Stimulated activated CD4-positive, alpha-beta T cell treated with anti-CD3 and anti-CD28 coated beads, Interleukin-4, amount 100 ng/mL, for 24 hours (primary cell): ENCODE measurements around the gene TAF8.
"Not testable (repeated sequence)": the region's sequence is repeated elsewhere in the genome, so short reads cannot be mapped to it uniquely, and the experiment has no call there.

ENCODE experiments used
- DNase-seq: peaks from one replicate; pipeline ENCODE4 v3.0.0-alpha.2; 2020

Gene TAF8

DNA sequence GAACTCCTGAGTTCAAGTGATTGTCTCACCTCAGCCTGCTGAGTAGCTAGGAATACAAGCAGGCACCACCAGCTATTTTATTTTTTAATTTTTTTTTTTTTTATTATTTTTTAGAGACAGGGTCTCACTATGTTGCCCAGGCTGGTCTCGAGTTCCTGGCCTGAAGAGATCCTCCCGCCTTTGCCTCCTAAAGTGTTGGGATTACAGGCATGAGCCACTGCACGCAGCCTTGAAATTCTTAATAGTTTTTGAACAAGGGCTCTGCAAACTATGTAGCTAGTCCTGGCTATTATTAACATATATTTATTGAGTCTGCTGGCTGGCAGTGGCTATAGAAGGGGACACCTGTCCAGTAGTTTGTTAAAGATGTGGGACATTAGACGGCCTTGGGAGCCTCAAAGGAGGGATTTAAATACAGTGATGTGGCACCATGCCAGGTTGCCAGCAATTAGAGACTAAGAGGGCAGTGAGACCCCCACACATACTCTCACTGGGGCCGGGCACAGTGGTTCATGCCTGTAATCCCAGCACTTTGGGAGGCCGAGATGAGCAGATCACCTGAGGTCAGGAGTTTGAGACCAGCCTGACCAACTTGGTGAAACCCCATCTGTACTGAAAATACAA is 21.1 kb upstream of the TAF8 start:
- DNase-seq: no peak

GRCh38 chr6:42029881-42030280 is 20.4 kb upstream of the TAF8 start:
- DNase-seq: no peak

DNA sequence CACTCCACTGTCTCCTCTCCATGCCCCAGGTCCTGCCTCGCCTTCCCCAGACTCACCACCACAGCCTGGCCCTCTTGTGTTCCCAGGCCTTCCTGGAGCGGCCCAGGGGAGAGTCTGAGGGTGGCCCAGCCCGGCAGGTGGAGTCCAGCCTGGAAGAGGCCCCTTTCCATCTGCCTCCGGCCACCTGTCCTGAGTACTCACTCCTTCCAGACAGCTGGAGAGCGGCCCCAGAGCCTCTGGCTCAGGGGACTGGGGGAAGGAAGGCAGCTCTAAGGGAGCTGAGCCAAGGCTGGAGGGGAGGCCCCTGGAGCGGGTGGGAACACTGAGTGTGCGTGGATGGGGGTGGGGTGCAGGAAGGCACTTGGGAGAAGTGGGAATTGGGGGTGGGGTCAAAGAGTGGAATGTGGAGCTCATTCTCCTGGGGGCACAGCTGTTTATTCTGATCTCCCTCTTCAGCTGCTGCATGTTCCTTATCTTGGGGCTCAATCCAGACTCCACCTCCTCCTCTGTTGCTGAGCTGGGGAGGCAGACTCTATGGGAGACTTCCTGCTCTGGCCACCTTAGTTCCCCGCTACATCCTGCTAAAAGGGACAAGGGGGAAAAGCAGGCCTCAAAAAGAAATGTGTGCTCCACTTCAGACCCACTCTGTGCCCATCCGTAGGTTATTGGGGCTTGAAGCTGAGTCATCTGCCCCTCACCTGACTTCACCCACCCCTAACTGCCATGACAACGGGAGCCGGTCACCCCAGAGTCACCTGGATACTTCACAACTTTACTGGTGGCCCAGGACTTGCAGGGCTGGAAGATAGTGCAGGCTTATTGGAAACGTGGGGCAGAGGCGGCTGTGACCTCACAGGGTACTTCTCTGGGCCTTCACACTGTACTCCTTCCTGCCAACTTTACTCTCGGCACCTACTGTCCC is 19.5 kb upstream of the TAF8 start:
- peak; percentile 65 for DNase-seq

DNA sequence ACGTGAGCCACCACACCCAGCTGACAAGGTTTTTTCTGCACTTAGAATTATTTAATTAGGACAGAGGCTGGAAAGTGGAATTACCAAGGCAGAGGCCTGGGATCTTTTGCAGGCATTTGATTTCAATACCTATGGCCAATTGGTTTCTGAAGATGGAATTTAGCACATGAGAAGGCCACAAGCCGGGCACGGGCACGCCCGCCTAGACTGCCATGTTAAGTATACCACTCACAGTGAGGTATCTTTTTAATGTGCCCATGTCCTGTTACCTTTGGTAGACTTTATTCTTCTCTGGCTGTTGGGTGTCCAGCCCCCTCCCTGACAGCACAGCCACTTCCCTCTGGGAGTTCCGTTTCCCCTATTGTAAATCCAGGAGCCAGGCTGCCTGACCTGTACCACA is 18.0 kb upstream of the TAF8 start:
- no peak for DNase-seq

GRCh38 chr6:42037669-42038068 is 12.7 kb upstream of the TAF8 start:
- not testable (repeated sequence) for DNase-seq

DNA sequence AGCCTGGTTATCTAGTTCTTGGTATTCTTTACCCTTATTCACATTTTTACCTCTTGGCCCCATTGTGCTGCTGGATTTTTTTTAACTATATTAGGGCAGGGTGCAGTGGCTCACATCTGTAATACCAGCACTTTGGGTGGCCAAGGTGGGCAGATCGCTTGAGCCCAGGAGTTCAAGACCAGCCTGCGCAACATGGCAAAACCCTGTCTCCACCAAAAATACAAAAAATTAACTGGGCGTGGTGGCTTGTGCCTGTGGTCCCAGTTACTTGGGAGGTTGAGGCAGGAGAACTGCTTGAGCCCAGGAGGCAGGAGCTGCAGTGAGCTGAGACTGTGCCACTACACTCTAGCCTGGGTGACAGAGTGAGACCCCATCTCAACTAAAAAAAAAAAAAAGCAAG is 12.2 kb upstream of the TAF8 start:
- no peak for DNase-seq

GRCh38 chr6:42038811-42039408 is 11.4 kb upstream of the TAF8 start:
- DNase-seq: no peak

GRCh38 chr6:42040856-42041480 is 9.4 kb upstream of the TAF8 start:
- no peak for DNase-seq

DNA sequence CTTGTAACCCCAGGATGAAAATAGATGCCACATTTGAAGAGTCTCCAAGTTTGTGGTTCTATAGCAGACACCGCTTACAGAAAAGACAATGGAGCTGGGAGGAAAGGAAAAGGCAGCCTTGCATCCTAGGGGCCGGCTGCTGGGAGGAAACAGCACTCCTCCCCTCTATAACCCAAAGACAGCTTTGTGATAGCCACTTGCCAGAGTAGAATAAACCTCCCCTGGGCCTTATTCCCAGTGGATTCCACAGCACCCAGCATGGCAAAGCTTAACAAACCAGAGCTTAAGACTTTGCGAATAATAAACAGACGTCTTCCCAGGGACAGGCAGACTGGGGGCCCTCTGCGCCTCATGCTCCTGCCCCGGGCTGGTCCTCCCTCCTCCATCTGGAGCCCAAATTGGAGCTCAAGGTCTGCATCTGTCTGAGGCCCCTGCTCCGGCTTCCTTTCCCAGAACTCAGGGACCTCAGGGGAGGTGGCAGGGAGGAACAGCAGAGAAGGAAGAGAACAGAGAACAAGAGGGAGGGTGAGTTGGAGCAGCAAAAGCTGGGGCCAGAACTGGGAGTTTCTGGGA is 8.8 kb upstream of the TAF8 start:
- no peak for DNase-seq

DNA sequence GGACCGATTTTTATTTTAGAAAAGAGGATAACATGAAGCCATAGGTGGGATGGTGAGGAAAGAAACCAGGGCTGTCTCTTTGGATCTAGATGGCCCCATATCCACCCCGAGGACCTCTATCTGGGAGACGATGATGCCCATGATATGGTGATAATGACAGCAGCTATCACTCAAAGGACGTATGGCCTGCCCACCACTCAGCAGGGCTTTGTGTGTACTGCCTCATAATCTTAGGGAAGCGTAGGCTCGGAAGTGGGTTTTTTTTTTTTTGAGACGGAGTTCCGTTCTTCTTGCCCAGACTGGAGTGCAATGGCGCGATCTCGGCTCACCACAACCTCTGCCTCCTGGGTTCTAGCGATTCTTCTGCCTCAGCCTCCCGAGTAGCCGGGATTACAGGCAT is 8.2 kb upstream of the TAF8 start:
- no peak for DNase-seq

DNA sequence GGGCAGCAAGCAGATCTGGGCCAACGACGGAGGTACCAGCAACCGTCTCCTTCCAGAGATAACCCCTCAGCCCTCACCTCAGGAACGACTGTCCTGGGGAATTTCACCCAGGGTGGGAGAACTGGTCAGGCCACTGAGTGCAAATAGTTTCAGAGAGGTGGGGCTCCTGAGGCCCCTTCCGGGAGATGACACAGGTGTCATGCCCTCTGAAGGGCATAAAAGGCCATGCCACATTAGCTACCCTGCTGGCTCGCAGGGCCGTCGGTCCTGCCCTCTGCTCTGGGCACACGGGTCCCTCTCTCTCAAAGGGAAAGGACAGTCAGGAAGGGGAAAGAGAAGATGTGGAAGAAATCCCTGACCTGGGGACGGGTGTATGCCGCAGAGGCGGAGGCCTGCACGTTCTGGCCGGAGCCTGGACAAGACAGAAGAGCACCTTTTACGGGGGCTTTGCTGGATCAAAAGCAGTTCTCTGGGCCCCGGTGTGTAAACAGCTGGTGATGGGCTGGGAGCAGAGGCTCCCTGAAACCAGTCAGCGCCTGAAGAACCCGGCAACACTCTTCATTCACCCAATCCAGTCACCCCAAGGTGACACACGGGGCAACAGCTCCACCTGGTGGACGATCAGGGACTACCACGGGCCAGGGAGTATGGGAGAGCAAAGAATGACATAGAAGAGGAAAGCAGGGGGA is 6.4 kb upstream of the TAF8 start:
- DNase-seq: peak; percentile 95

DNA sequence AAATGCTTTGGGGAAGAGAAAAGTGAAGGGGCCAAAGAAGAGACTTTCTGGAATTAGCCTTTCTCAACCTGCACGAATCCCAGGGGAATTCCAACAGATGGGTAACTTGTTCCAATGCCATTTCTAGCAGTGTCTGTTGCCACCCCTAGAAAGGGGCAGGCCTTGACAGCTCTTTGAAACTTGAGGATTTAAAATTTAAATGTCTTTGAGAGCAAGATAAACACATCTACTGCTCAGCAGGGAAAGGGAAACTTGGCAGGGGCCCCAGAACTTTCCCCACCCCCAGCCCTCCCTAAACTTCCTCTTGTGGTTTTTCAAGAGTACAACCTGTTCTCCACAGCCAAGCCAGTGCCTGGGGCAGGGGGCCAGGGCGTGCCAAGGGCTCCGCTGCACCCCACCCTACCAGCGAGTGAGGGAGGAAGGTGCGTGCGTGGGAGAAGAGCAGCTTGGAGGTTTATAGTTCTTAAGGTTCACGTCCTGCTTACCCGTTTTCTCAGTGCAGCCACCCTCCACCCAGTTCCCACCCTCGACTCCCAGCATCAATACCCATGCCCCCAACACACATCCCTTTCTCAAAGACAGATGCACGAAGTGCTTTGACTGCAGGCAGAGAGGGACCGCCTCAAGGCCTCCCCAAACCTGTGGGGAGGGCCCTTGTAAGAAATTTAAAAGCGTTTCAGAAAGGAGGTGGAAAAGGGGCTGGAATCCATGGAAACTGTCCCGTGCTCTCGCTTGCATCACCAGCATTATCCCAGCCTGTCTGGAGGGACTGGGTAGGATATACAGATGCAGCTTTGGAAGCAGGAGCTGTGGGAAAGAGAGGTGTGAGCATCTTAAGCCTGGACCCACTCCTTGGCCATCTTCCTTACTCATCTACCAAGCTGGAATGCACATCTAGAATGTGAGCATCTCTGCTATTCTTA is 4.5 kb upstream of the TAF8 start:
- DNase-seq: peak; percentile 76

GRCh38 chr6:42046464-42047212 is 3.7 kb upstream of the TAF8 start:
- no peak for DNase-seq

- no peak for DNase-seq
These were observed 3.1 kb upstream of the TAF8 start for GRCh38 chr6:42047213-42047590.

DNA sequence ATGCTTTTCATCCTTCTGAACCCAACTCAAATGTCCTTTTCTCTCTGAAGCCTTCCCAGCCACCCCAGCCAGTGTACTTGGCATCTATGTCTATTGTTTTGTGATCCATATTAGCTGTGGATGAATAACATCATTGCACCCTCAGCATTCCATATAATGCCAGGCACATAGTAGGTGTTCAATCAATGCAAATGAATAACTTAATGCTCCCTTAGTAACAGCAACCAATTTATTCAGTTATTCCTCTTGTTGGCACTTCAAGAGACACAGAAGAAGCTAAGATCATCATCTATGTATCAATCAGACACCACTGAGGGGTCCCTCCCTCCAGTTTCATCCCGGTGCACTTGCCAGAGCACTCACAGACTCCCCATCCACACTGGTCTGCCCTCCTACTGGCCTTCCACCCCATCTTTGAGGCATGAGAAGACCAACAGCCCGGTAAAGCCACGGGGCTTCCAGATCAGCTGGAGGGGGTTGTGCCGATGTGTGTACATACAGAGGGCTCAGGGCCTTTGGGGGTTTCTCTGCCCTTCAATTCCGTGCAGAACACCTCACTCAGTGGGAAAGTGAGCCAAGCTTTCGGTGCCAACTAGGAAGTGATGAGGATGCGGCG is 2.4 kb upstream of the TAF8 start:
- DNase-seq: peak; percentile 24

DNA sequence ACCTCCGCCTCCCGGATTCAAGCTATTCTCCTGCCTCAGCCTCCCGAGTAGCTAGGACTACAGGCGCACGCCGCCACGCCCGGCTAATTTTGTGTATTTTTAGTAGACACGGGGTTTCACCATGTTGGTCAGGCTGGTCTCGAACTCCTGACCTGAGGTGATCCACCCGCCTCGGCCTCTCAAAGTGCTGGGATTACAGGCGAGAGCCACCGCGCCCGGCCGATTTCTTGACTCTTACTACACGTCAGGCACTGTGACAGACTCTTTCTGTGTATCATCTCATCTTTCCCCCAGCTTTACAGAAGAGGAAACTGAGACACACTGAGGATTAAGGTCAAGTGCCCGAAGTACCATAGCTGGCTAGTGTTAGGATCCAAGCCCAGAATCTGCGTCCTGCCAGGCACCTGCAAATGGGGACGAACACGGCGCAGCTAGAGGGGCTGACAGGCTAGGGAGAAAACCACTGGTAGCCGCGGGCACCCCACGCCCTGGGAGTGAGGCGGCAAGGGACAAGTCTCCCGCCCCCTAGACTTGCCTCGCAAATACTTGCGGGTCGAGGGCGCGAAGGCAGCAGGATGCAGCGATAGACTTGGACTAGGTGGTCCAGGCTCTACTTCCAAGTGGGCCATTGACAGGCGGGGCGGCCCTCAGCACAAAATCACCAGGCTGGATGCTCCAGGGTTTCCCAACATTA is 1.1 kb upstream of the TAF8 start:
- peak; percentile 22 for DNase-seq

DNA sequence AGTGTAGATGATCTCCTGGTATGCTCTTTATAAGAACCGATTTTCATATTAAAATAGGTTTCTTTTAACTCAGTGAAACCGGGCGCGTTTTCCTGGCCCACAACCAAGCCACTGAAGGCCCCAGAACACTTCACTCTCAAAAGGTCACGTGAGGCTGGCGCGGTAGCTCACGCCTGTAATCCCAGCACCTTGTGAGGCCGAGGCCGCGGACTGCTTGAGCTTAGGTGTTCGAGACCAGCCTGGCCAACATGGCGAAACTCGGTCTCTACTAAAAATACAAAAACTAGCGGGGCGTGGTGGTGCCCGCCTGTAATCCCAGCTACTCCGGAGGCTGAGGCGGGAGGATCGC is 402 bp upstream of the TAF8 start:
- peak; percentile 51 for DNase-seq

- no peak for DNase-seq
These were observed 937 bp downstream of the TAF8 start for GRCh38 chr6:42051268-42051653.

DNA sequence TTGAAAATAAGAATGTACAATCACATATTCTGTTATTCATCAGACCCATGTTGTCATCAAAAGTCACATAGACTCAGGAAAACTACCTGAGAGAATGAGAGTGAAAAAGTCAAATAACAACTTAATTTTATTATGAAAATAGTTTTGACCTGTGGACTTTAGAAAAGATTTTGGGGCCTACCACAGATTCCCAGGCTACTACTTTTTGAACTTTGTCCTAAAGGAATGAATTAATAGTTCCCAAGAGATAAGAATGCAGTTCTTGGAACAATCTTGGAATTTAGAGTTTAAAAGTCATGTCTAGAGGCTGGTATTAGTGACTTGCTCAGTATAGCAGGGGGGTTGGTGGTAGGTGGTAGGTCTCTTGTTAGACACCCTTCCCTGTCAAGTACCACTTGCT is 3.3 kb downstream of the TAF8 start:
- no peak for DNase-seq

- DNase-seq: no peak
These were observed 9.4 kb downstream of the TAF8 start for GRCh38 chr6:42059743-42060142.
